T-helper 17 cell (primary cell): ENCODE measurements around the gene TMEM147. TPM values are rescaled to one million over a fixed set of nuclear protein-coding genes. Genes with fewer than 3 reads are reported as not detected.

ENCODE experiments used
- ATAC-seq: fragments of 150-1000 bp; cut with Tn5 transposase; 2 replicates; pipeline ENCODE4 v1.10.0; 2021; ENCODE audit warnings: mild to moderate bottlenecking, moderate library complexity
- DNase-seq, 3 donors: peaks; one replicate each; pipeline versions ENCODE4 v3.0.0 to v3.0.0-alpha.2; 2020 to 2021
- H3K9me3 ChIP-seq: one replicate; pipeline ENCODE4 v1.7.0; 2013; ENCODE audit warnings: low read length, mild to moderate bottlenecking; ENCODE audit not compliant: control insufficient read depth, poor library complexity, severe bottlenecking
- H3K27ac Mint-ChIP-seq: one replicate; pipeline ENCODE4 v1.8.0; 2022; ENCODE audit warnings: mild to moderate bottlenecking, moderate library complexity, mixed read lengths
- H3K27me3 Mint-ChIP-seq: one replicate; pipeline ENCODE4 v1.8.0; 2022; ENCODE audit warnings: mixed read lengths
- H3K36me3 Mint-ChIP-seq: one replicate; pipeline ENCODE4 v1.8.0; 2022; ENCODE audit warnings: low read depth, mixed read lengths
- H3K4me1 Mint-ChIP-seq: one replicate; pipeline ENCODE4 v1.8.0; 2022; ENCODE audit warnings: mild to moderate bottlenecking, mixed read lengths
- H3K4me3 Mint-ChIP-seq: one replicate; pipeline ENCODE4 v1.8.0; 2022; ENCODE audit warnings: mild to moderate bottlenecking, moderate library complexity, mixed read lengths
- total RNA-seq, 4 donors: library from RNA in 2 of 4; stranded (reverse) in 2 of 4; gene quantifications; one replicate each; pipeline ENCODE4 v1.2.3 and lab custom pipeline; 2022 to 2026

The TMEM147 gene
- total RNA-seq, 2 donors from 2014 or later = 30.5 to 37.0 TPM

GRCh38 chr19:35511337-35511736 lies 34.1 kb upstream of the TMEM147 start:
- peaks cover 12% of the 10 kb centered on the region for H3K4me1 Mint-ChIP-seq
- H3K9me3 ChIP-seq = no peaks in the 10 kb centered on the region
- H3K27me3 Mint-ChIP-seq = peaks cover 44% of the 10 kb centered on the region
- H3K27ac Mint-ChIP-seq = no peak overlapping the region
- no peak for ATAC-seq
- DNase-seq = no peak
- no peaks in the 10 kb centered on the region for H3K36me3 Mint-ChIP-seq
- peak overlapping the region; percentile 59 for H3K4me3 Mint-ChIP-seq

GRCh38 chr19:35512831-35513627 lies 32.4 kb upstream of the TMEM147 start:
- H3K27me3 Mint-ChIP-seq = peaks cover 43% of the 10 kb centered on the region
- H3K36me3 Mint-ChIP-seq = peaks cover 2% of the 10 kb centered on the region
- DNase-seq = no peak
- H3K9me3 ChIP-seq = no peaks in the 10 kb centered on the region
- no peak overlapping the region for H3K4me3 Mint-ChIP-seq
- no peak overlapping the region for H3K27ac Mint-ChIP-seq
- ATAC-seq = no peak
- peaks cover 12% of the 10 kb centered on the region for H3K4me1 Mint-ChIP-seq

DNA sequence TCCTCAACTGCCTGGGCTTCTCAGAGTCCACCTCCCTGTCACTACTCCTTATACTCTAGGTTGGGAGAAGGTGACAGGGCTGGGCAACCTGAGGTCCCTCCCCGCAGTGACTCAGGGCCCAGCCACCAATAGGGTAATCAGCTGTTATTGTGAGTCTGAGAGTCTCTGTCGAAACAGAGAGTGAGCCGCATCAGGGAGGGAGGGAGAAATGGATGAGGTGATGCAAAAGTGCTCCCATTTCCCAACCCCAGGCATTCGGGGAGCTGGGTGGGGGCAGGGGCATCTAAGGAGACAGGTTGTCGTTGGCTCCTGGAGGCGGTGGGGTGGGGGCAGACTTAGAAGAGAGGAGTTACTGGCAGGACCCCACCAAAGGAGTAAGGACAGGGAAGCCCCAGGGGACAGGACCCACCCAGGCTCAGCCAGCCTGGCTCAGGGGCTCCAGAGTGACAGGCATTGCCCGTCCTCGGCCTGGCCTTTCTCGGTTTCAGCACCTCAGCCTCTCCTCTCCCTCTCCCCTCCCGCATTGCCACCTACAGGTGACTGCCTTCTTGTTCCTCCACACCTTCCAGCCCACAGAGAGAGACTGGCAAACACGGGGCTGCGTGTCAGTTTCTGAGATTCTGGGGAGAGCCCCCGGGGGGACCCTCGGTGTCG lies 31.7 kb upstream of the TMEM147 start, which contains the start of gene DMKN:
DMKN (minus strand) TSS at position 22 of the 654 bp plus-strand sequence. CDS start 174 bp downstream, outside the sequence.
- DNase-seq (no peak), ATAC-seq (no peak)
- peaks cover 41% of the 10 kb centered on the region for H3K27me3 Mint-ChIP-seq
- no peaks in the 10 kb centered on the region for H3K9me3 ChIP-seq
- H3K36me3 Mint-ChIP-seq = peaks cover 2% of the 10 kb centered on the region
- no peak within 1 kb of the TSS for H3K27ac Mint-ChIP-seq
- H3K4me1 Mint-ChIP-seq = peaks cover 12% of the 10 kb centered on the region
- no peak within 1 kb of the TSS for H3K4me3 Mint-ChIP-seq

DNA sequence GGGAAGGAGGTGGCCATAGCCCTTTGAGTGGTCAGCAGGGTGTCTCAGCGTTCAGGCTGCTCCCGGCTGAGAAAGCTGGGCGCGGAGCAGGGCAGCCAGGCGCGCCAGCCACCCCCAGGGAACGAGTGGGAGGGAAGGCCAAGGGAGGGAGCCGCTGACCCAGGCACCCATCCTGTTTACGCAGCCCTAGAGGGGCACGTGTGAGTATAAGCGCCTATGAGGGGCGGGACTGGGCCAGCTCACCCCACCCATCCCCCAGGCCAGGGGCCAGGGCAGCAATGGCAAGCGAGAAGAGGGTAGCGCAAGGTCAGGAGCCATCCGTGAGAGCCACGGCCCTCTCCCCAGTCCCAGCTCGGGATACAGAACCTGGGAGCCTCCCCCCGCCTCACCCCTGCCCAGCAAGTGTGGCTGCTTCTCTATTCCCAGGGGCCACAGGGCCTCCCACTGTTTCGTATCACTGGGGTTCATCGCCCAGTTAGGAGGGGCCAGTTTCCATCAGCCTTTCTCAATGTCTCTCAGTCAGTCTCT lies 31.1 kb upstream of the TMEM147 start:
- H3K36me3 Mint-ChIP-seq = peaks cover 2% of the 10 kb centered on the region
- H3K4me3 Mint-ChIP-seq = no peak overlapping the region
- ATAC-seq = no peak
- no peaks in the 10 kb centered on the region for H3K9me3 ChIP-seq
- H3K27me3 Mint-ChIP-seq = peaks cover 44% of the 10 kb centered on the region
- DNase-seq = no peak
- no peak overlapping the region for H3K27ac Mint-ChIP-seq
- peaks cover 11% of the 10 kb centered on the region for H3K4me1 Mint-ChIP-seq

GRCh38 chr19:35516310-35516709 lies 29.1 kb upstream of the TMEM147 start:
- no peak overlapping the region for H3K4me3 Mint-ChIP-seq
- DNase-seq (no peak), ATAC-seq (no peak)
- H3K36me3 Mint-ChIP-seq = peaks cover 5% of the 10 kb centered on the region
- peaks cover 51% of the 10 kb centered on the region for H3K27me3 Mint-ChIP-seq
- no peaks in the 10 kb centered on the region for H3K9me3 ChIP-seq
- H3K27ac Mint-ChIP-seq = no peak overlapping the region
- peaks cover 6% of the 10 kb centered on the region for H3K4me1 Mint-ChIP-seq

DNA sequence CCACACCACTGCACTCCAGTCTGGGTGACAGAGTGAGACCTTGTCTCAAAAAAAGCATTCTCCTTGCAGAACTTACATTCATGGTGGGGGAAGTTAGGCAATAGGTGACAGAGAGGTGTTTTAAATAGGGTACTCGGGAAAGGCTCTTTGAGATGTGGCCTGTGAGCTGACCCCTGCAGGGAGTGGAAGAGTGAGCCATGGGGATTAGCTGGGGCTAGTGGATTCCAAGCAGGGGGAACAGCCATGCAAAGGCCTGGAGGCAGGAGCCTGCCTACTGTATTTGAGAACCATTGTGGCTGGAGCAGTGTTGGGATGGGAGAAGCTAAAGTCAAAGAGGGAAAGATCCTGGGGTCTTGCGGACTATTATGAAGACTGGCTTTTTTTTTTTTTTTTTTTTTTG lies 28.1 kb upstream of the TMEM147 start:
- H3K27ac Mint-ChIP-seq = no peak overlapping the region
- H3K9me3 ChIP-seq = no peaks in the 10 kb centered on the region
- ATAC-seq (no peak), DNase-seq (no peak)
- H3K4me1 Mint-ChIP-seq = peaks cover 6% of the 10 kb centered on the region
- H3K27me3 Mint-ChIP-seq = peaks cover 48% of the 10 kb centered on the region
- H3K4me3 Mint-ChIP-seq = no peak overlapping the region
- H3K36me3 Mint-ChIP-seq = peaks cover 5% of the 10 kb centered on the region

DNA sequence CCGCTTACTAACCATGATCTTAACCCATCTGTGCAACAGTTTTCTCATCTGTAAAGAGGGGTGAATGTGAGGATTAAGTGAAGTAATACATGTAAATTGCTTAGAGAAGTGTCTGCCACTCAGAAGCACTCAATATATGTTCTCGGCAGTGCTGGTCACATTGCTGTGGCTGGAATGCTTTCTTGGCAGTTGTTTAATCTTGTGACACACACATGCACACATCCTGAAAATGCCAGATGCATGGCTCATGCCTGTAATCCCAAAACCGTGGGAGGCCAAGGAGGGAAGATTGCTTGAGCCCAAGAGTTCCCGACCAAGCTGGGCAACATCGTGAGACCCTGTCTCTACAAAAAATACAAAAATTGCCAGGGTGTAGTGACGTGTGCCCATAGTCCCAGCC lies 27.1 kb upstream of the TMEM147 start:
- H3K27ac Mint-ChIP-seq = no peak overlapping the region
- no peak overlapping the region for H3K4me3 Mint-ChIP-seq
- H3K36me3 Mint-ChIP-seq = peaks cover 5% of the 10 kb centered on the region
- H3K9me3 ChIP-seq = no peaks in the 10 kb centered on the region
- ATAC-seq = no peak
- H3K4me1 Mint-ChIP-seq = peaks cover 6% of the 10 kb centered on the region
- no peak for DNase-seq
- H3K27me3 Mint-ChIP-seq = peaks cover 45% of the 10 kb centered on the region

- no peak for ATAC-seq
- Mint-ChIP-seq H3K36me3 (peaks cover 5% of the 10 kb centered on the region), H3K4me3 (no peak overlapping the region), H3K4me1 (peaks cover 6% of the 10 kb centered on the region), H3K27me3 (peaks cover 48% of the 10 kb centered on the region), H3K27ac (peak overlapping the region; percentile 72)
- DNase-seq = no peak
- H3K9me3 ChIP-seq = no peaks in the 10 kb centered on the region
Measured at GRCh38 chr19:35519291-35519690, 26.1 kb upstream of the TMEM147 start.

DNA sequence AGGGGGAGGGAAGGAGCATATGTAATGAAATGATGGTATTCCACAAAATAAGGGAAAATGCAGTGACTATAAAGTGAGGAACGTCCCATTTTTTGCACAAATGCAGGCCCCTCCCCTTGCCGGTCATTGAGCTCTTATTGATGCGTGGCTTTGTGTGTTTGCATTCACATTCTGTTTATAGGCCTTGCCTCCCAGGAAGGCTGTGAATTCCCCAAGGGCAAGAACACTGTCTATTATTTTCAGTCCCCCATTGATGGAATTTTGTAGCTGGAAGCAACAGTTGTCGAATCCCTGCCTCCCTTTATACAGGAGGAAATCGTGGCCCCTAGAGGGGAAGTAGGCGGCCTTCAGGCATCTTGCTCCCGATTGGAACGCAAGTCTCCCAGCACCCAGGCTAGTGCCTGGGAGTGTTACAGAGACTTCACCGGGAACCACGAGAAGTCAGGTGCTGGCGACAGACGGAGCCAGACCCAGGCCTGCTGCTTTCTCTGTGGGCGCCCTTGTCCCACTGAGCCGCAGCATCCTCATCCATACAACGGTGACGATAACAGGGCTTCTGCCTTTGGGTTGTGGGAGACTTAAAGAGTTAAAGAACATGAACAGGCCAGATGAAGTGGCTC lies 24.2 kb upstream of the TMEM147 start:
- no peak overlapping the region for H3K27ac Mint-ChIP-seq
- DNase-seq (no peak), ATAC-seq (no peak)
- H3K27me3 Mint-ChIP-seq = peaks cover 44% of the 10 kb centered on the region
- peaks cover 5% of the 10 kb centered on the region for H3K36me3 Mint-ChIP-seq
- H3K4me1 Mint-ChIP-seq = peaks cover 6% of the 10 kb centered on the region
- no peak overlapping the region for H3K4me3 Mint-ChIP-seq
- H3K9me3 ChIP-seq = no peaks in the 10 kb centered on the region

DNA sequence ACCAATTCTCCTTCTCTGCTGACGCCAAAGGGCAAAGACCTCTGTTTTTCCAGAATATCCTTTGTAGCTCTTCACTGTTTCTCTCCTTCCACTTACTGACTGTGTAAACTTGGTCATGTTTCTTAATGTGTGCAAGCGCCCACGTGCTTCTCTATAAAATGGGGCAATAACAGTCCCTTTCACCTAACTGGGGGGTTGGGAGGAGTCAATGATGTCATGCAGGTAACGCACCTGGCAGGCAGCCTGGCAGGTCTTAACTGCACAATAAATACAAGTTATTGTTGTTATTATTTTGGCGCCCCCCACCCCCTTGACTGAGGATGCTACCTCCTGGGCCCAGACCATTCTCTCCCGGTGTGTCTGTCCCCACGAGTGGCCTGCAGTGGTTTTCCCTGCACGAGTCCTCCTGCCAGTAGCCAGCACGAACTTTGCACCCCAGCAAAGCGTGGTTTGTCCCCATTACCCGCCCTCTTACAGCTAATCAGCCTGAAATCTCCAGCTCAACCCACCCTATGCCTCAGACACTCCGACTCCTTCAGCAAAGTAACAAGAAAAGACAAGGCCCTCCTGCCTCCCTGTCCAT lies 22.6 kb upstream of the TMEM147 start:
- no peak overlapping the region for H3K4me3 Mint-ChIP-seq
- H3K27me3 Mint-ChIP-seq = peaks cover 43% of the 10 kb centered on the region
- peaks cover 6% of the 10 kb centered on the region for H3K4me1 Mint-ChIP-seq
- no peak overlapping the region for H3K27ac Mint-ChIP-seq
- DNase-seq (no peak), ATAC-seq (no peak)
- no peaks in the 10 kb centered on the region for H3K9me3 ChIP-seq
- peaks cover 5% of the 10 kb centered on the region for H3K36me3 Mint-ChIP-seq

GRCh38 chr19:35524181-35524837 lies 21.1 kb upstream of the TMEM147 start:
- ATAC-seq (no peak), DNase-seq (no peak)
- Mint-ChIP-seq H3K4me1 (peaks cover 6% of the 10 kb centered on the region), H3K36me3 (peaks cover 11% of the 10 kb centered on the region), H3K4me3 (no peak overlapping the region), H3K27me3 (peaks cover 50% of the 10 kb centered on the region), H3K27ac (peak overlapping the region; percentile 37)
- no peaks in the 10 kb centered on the region for H3K9me3 ChIP-seq

GRCh38 chr19:35525873-35526272 lies 19.6 kb upstream of the TMEM147 start:
- peaks cover 3% of the 10 kb centered on the region for H3K4me1 Mint-ChIP-seq
- DNase-seq = no peak
- no peak for ATAC-seq
- H3K27ac Mint-ChIP-seq = no peak overlapping the region
- H3K9me3 ChIP-seq = no peaks in the 10 kb centered on the region
- H3K27me3 Mint-ChIP-seq = peaks cover 55% of the 10 kb centered on the region
- peaks cover 8% of the 10 kb centered on the region for H3K36me3 Mint-ChIP-seq
- H3K4me3 Mint-ChIP-seq = no peak overlapping the region
